CD4-positive, alpha-beta T cell treated with Interleukin-15 for 1 hour (primary cell): ENCODE measurements around the gene GSTA2.
"Not testable (repeated sequence)": the region's sequence is repeated elsewhere in the genome, so short reads cannot be mapped to it uniquely, and the experiment has no call there.

Experiments used
- DNase-seq: peaks from one replicate; pipeline ENCODE4 v3.0.0-alpha.2; 2020

GSTA2 gene

DNA sequence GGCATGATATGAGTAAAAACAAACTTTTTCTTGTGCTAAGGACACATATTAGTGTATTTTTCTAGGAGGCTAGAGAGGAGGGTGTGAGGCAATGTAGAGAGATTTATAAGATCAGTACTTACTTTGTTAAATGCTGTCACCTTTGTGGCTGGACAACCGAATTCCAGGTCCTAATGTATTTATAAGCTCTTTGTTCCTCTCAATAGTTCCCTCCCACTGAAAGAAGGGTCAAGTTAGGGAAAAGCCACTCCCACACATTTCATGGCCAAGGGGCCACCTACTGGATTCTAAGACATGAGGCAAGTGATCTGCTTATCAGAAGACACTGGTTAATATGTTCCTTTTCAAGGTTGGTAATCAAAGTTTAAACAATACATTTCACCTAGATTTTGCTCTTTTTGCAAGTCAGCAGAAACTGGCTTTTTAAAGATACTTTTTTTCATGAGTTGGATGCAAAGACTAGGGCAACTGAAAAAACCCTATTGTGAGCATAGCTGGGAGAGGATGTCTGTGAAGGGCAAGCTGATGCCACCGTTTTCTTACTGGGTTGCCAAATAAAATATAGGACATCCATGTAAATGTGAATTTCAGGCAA, at the start of gene GSTA2:
TSS of gene GSTA2 (minus strand) at position 154 of the 595 bp plus-strand sequence. CDS start 5,528 bp downstream, outside the sequence.
- not testable (repeated sequence) for DNase-seq

DNA sequence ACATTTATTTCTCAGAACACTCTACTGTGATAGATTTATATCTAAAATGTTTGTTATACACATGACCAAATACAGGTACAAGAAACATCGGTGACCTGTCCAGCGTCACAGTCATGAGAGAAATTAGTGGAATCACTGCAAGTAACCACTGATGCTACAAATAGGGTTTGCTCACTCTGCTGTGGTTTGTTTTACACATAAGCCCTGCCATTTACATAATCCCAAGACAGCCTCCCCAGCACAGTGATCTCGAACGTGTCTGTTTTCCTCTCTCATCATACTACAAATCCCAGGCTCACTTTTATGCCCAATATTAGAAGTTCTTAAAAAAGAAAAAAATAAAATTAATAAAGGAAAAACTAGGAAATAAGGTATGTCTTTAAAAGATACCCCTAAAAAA, 46.5 kb upstream of the GSTA2 start:
- DNase-seq = not testable (repeated sequence)

DNA sequence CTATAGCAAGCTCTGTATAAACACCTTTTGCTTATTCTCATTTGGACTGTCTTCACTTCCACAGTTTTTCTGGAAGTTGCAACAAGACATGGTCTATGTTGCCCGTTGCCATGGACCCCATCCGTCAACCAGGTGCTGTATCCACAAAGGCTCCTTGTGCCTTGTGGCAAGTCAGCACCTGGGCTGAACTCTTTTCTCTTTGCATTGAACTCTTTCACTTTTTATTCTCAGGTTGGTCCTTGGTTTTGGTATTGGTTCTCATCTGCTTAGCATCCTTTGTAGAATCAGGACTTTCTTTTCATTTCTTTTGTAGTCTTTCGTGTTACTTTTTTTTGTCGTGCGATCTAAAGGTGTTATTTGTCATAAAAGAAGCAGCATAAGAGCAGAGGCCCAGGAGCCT, 45.4 kb upstream of the GSTA2 start:
- no peak for DNase-seq

DNA sequence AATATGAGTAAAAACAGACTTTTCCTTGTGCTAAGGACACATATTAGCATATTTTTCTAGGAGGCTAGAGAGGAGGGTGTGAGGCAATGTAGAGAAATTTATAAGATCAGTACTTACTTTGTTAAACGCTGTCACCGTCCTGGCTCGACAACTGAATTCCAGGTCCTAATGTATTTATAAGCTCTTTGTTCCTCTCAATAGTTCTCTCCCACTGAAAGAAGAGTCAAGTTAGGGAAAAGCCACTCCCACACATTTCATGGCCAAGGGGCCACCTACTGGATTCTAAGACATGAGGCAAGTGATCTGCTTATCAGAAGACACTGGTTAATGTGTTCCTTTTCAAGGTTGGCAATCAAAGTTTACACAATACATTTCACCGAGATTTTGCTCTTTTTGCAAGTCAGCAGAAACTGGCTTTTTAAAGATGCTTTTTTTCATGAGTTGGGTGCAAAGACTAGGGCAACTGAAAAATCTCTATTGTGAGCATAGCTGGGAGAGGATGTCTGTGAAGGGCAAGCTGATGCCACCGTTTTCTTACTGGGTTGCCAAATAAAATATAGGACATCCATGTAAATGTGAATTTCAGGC, 40.5 kb upstream of the GSTA2 start, which contains the start of gene GSTA1:
TSS of gene GSTA1 (minus strand) at position 149 of the 588 bp plus-strand sequence. CDS start 4,549 bp downstream, outside the sequence.
- DNase-seq = not testable (repeated sequence)

DNA sequence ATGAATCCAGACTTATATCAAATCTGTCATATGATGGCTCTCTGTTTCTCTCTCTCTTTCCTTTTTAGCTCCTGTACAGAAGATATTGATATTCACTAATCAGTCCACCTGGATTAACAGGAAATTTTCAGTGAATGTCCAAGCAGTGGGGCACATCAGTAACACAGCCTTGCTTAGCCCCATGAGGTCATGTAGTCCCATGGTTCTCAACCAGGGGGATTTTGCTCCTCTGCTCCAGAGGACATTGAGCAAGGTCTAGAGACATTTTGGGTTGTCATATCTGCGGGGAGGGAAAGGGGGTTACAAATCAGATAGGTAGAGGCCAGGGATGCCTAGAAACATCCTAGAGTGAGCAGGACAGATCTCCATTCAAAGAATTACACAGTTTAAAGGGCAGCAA, 39.5 kb upstream of the GSTA2 start:
- DNase-seq = no peak

DNA sequence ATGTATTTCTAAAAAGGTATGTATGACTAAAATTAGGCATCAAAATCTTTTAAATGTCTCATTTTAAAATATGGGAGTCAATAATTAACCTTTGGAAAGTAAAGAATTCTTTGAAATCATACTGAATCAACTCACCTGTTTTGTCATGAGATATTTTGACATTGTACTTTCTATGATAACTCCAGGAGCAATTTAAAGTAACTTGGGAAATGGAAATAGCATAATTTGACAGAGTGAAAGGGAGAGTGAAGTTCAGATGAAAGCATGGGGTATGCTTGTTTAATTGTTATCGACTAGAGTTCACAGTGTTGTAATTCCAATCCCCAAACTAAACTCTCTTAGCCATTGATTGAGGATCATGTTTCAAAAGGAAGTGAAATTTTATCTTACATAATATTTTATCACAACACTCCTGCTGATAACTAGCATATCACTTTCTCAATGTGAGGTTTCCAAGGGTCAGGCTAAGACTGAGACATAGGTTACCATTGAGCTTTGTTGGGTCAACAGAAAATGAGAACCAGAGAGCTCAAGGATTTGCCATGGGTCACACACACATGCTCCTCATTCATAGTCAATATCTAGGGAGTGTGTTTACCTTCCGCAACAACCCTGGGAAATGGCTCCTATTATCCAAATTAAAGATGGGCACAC, 38.0 kb upstream of the GSTA2 start:
- DNase-seq = no peak

DNA sequence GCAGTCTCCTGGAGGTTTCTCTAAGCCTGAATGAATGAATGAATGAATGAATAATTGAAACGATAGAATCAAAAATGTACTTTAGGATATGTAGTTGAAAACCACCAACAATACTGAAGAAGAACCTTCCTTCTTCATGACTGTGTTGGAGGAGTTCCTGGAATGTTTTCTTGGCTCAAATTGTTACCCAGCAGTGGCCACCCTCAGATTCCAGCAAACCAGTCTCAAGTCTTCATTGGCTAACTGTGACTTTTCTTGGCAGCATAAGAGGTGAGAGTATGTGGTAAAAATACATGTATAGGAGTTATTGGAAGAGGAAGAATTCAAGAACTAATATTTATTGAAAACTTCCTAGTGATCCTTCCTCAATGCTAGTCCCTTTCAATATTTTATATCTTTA, 36.0 kb upstream of the GSTA2 start:
- DNase-seq = not testable (repeated sequence)

DNA sequence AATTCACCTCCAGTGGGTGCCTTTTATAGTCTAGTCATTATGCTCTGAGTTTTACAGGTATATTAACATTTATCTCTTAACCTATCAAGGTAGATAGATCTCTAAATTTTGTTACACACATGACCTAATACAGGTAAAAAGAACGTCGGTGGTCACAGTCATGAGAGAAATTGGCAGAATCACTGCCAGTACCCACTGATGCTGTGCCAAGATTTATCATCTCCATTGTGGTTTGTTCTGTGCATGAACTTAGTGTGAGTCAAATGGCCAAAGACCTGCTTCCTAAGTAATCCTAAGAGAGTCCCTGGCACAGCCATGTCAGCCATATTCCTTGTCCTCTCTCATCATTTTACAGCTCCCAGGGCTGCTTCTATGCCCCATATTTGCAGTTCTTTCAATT, 31.1 kb upstream of the GSTA2 start:
- DNase-seq = not testable (repeated sequence)

DNA sequence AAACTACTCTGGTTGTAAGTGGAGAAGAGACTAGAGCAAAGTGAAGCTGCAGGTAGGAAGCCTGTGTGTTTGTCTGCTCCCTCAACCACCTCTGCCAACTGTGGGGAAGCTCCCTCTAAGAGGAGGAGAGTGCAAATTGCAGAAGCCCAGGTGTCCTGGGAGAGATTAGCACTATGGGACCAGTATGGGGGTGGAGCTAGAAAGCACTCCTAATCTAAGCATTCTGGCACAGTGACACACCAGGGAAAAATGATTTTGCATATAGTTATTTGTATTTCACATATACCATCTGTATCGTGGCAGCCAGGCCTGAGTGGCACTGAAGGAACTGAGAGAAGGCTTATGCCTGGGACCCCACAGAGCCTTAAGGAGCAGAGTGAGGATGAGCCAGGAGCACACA, 27.6 kb upstream of the GSTA2 start:
- DNase-seq = no peak

DNA sequence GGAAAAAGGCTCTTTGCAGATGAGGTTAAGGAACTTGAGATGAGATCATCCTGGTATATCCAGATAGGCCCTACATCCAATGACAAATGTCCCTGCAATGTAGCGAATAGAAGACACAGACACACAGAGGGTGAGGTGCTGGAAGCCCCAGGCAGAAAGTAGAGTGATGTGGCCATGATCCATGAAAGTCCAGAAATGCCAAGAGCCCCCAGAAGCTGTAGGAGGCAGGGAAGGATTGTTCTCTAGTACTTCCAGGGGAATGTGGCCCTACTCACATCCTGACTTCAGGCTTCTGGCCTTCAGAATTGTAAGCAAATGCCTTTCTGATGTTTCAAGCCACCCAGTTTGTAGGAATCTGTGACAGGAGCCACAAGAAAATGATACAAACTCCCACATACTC, 26.4 kb upstream of the GSTA2 start:
- not testable (repeated sequence) for DNase-seq

DNA sequence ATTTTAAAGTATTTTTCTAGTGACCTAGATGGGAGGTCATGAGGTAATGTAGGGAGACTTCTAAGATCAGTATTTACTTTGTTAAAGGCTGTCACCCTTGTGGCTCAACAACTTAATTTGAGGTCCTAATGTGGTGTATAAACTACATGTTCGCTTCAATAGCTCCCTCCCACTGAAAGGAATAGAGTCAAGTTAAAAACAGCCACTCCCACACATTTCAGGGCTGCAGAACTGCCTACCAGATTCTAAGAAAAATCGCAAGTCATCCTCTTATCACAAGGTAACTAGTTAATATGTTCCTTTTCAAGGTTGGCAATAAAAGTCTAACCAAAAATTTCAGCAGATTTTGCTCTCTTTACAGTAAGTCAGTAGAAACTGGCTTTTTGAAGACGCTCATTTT, 25.2 kb upstream of the GSTA2 start:
- no peak for DNase-seq

DNA sequence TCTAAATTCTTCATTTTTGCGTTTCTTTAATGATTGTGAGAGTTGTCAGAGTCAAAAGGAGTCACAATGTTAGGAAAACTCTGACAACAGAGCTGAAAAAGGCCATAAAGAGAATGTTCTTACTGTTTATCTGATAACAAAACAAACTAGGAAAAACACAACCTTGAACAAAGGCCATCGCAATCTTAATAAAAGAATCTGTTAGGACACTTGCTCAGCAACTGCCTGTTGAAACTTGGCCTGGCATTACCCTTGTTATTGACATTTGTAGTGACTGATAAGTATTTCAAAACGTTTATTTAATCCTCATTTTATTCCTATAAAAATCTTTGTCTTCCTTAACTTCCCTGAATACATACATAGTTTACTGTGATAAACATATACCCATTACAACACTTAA, 24.6 kb upstream of the GSTA2 start:
- DNase-seq = no peak

DNA sequence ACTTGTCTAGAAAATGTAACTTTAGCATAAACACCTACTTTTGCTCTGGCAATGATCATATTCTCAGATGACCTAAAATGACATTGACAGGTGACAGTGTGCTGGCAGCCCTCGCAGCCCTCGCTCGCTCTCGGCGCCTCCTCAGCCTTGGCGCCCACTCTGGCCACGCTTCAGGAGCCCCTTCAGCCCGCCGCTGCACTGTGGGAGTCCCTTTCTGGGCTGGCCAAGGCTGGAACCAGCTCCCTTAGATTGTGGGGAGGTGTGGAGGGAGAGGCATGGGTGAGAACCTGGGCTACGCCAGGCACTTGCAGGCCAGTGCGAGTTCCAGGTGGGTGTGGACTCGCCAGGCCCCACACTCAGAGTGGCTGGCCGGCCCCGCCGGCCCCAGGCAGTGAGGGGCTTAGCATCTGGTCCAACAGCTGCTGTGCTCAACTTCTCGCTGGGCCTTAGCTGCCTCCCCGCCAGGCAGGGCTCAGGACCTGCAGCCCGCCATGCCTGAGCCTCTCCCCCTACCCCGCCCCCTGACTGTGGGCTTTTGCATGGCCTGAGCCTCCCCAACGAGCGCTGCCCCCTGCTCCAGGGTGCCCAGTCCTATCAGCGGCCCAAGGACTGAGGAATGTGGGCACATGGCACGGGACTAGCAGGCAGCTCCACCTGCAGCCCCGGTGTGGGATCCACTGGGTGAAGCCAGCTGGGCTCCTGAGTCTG, 23.1 kb upstream of the GSTA2 start:
- no peak for DNase-seq

DNA sequence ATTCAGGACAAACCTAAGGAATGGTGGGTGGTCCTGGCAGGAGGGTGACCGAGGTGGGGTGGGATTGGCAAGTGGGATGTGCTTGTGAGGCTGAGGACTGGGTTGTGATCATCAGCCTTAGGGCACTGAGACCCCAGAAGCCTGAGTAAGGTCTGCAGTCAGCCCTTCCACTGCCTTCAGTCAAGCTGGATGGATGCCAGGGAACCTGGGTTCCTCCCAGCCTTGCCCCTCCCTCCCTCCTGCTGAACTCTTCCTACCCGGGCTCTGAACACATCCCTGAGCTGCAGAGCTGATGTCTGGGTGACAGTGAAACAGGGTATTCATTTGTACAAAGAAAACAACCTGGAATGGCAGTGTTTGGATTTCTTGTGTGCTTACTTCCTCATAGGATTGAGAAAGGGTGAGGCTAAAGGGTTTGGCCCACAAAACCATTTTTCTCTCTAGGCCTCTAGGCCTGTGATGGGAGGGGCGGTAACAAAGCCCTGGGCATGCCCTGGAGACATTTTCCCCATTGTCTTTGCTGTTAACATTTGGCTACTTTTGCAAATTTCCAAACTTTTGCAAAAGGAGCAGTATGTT, 19.5 kb upstream of the GSTA2 start:
- DNase-seq = not testable (repeated sequence)

DNA sequence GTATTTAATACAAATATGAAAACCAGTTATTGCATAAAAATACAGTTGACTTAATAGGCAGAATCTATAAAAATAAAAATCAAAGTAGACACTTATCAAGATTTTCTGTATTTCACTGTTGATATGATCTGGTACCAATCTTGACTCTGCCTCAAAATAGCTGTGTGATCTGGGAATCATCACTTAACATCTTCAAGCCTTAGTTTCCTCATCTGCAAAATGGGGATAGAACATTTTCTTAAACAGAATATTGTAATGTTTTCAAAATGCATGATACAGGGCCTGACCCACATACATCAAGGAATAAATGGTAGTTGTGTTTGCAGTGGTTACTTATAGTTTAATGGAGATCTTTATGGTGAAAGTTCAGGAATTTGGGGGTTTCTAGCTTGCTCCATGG, 18.9 kb upstream of the GSTA2 start:
- not testable (repeated sequence) for DNase-seq

DNA sequence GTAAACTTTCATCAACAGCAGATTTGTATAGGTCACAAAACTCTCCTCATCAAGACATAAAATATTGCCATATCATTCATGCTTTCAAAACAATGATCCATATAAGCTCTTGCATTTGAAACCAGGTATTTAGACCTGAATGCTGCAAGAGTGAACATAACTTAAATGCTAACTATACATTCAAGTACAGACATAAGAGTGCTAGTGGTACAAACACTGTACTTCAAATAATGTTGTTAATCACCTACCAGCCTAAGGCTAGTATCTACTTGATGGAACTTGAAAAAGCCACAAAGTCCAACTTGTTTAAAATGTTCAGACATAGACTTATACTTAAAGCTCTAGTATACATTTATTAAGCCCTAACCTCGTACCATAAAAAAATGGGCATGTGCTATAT, 16.0 kb upstream of the GSTA2 start:
- DNase-seq = no peak

DNA sequence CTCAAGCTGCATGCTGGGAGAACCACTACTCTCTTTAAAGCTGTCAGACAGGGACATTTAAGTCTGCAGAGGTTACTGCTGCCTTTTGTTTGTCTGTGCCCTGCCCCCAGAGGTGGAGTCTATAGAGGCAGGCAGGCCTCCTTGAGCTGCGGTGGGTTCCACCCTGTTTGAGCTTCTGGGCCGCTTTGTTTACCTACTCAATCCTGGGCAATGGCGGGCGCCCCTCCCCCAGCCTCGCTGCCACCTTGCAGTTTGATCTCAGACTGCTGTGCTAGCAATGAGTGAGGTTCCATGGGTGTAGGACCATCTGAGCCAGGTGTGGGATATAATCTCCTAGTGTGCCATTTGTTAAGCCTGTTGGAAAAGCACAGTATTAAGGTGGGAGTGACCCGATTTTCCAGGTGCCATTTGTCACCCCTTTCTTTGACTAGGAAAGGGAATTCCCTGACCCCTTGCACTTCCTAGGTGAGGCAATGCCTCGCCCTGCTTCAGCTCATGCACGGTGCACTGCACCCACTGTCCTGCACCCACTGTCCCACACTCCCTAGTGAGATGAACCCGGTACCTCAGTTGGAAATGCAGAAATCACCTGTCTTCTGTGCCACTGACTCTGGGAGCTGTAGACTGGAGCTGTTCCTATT, 13.6 kb upstream of the GSTA2 start:
- DNase-seq = not testable (repeated sequence)

DNA sequence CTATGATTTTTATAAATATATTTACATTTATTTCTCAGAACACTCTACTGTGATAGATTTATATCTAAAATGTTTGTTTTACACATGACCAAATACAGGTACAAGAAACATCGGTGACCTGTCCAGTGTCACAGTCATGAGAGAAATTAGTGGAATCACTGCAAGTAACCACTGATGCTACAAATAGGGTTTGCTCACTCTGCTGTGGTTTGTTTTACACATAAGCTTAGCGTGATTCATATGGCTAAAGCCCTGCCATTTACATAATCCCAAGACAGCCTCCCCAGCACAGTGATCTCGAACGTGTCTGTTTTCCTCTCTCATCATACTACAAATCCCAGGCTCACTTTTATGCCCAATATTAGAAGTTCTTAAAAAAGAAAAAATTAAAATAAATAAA, 6.1 kb upstream of the GSTA2 start:
- DNase-seq = not testable (repeated sequence)

DNA sequence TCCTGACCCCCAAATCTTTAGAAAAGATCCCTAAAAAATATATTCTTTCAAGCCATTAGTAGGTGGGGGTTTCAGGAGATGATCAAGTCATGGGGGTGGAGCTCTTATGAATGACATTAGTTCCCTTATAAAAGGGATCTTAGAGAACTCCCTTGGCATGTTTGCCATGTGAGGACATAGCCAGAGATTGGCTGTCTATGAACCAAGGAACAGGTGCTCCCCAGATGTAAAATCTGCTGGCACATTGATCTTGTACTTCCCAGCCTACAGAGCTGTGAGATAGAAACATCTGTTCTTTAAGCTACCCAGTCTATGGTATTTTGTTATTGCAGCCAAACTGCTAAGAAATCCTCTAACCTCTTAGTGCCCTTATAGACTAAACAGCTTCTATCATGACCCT, 4.4 kb upstream of the GSTA2 start:
- not testable (repeated sequence) for DNase-seq

DNA sequence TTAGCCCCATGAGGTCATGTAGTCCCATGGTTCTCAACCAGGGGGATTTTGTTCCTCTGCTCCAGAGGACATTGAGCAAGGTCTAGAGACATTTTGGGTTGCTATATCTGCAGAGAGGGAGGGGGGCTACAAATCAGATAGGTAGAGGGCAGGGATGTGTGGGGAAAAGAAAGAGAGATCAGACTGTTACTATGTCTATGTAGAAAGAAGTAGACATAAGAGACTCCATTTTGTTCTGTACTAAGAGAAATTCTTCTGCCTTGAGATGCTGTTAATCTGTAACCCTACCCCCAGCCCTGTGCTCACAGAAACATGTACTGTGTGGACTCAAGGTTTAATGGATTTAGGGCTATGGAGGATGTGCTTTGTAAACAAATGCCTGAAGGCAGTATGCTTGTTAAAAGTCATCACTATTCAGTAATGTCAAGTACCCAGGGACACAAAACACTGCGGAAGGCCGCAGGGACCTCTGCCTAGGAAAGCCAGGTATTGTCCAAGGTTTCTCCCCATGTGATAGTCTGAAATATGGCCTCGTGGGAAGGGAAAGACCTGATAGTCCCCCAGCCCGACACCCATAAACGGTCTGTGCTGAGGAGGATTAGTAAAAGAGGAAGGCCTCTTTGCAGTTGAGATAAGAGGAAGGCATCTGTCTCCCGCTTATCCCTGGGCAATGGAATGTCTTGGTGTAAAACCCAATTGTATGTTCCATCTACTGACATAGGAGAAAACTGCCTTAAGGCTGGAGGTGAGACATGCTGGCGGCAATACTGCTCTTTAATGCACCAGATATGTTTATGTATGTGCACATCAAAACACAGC, 1.4 kb downstream of the GSTA2 start:
- DNase-seq = not testable (repeated sequence)

DNA sequence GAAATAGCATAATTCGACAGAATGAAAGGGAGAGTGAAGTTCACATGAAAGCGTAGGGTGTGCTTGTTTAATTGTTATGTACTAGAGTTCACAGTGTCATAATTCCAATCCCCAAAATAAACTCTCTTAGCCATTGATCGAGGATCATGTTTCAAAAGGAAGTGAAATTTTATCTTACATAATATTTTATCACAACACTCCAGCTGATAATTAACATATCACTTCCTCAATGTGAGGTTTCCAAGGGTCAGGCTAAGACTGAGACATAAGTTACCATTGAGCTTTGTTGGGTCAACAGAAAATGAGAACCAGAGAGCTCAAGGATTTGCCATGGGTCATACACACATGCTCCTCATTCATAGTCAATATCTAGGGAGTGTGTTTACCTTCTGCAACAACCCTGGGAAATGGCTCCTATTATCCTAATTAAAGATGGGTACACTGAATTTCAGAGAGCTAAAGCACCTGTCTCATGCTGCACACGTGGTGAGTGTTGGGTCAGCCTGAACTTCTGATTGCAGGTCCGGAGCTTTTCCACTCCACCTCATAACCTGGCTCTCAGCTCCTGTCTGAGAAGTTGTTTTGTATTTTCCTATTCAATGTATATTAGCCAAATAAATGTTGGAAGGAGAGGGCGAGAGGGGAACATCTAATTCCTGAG, 3.0 kb downstream of the GSTA2 start:
- DNase-seq = no peak
